ENCODE measurements around the gene ITGB7.
A peak's percentile ranks its signal among the peaks of the same experiment; 100 is the strongest.
"Not testable (repeated sequence)": the region's sequence is repeated elsewhere in the genome, so short reads cannot be mapped to it uniquely, and the experiment has no call there.

The ITGB7 gene

GRCh38 chr12:53205747-53206419 lies 1.2 kb downstream of the ITGB7 start:
- peak overlapping the region; percentile 81 for H3K27ac Mint-ChIP-seq
- H3K4me1 Mint-ChIP-seq, result peaks cover 93% of the 10 kb centered on the region
- no peaks in the 10 kb centered on the region for H3K9me3 Mint-ChIP-seq
- H3K36me3 Mint-ChIP-seq, result peaks cover 45% of the 10 kb centered on the region
- peak overlapping the region; percentile 84 for H3K4me3 Mint-ChIP-seq
- H3K27me3 Mint-ChIP-seq, result no peaks in the 10 kb centered on the region
- peak; percentile 79 for DNase-seq
- CTCF ChIA-PET, result interaction anchor here (0.8 to 4.7 kb wide), 7 partner anchors 8 to 139 kb away, joined by 3 to 15 read pairs (median 4); partner anchors contain the start of gene AAAS

GRCh38 chr12:53204351-53204750 lies 2.7 kb downstream of the ITGB7 start:
- CTCF ChIA-PET, result interaction anchor here (1.3 to 4.7 kb wide), 3 partner anchors 8 to 45 kb away, joined by 3 to 15 read pairs (median 4); no protein-coding TSS in a partner anchor

GRCh38 chr12:53202316-53202715 lies 4.7 kb downstream of the ITGB7 start:
- CTCF ChIA-PET, result interaction anchor here (1.0 to 5.7 kb wide), 4 partner anchors 9 to 86 kb away, joined by 3 to 51 read pairs (median 7); no protein-coding TSS in a partner anchor
- H3K4me3 Mint-ChIP-seq, DNase-seq, H3K9me3 Mint-ChIP-seq, H3K27me3 Mint-ChIP-seq: not testable (repeated sequence)
- Mint-ChIP-seq H3K36me3 (peaks cover 62% of the 10 kb centered on the region), H3K27ac (peak overlapping the region; percentile 55), H3K4me1 (peaks cover 88% of the 10 kb centered on the region)

More at GRCh38 chr12:53204351-53204750, 2.7 kb downstream of the ITGB7 start:
- H3K36me3 Mint-ChIP-seq, result peaks cover 49% of the 10 kb centered on the region
- no peak overlapping the region for H3K27ac Mint-ChIP-seq
- H3K9me3 Mint-ChIP-seq, result no peaks in the 10 kb centered on the region
- no peak for DNase-seq
- H3K4me3 Mint-ChIP-seq, result peak overlapping the region; percentile 63
- H3K4me1 Mint-ChIP-seq, result peaks cover 91% of the 10 kb centered on the region
- H3K27me3 Mint-ChIP-seq, result no peaks in the 10 kb centered on the region

- CTCF ChIA-PET, result interaction anchor here (0.6 to 5.7 kb wide), 6 partner anchors 10 to 136 kb away, joined by 3 to 51 read pairs (median 7); no protein-coding TSS in a partner anchor
- DNase-seq, result no peak
- Mint-ChIP-seq H3K27ac (peak overlapping the region; percentile 55), H3K4me1 (peaks cover 88% of the 10 kb centered on the region), H3K9me3 (no peaks in the 10 kb centered on the region), H3K27me3 (no peaks in the 10 kb centered on the region), H3K4me3 (no peak overlapping the region), H3K36me3 (peaks cover 68% of the 10 kb centered on the region)
These were observed 5.4 kb downstream of the ITGB7 start for GRCh38 chr12:53201639-53202038.

GRCh38 chr12:53201177-53201541 lies 5.9 kb downstream of the ITGB7 start:
- no peaks in the 10 kb centered on the region for H3K27me3 Mint-ChIP-seq
- DNase-seq, result no peak
- peak overlapping the region; percentile 48 for H3K4me3 Mint-ChIP-seq
- H3K9me3 Mint-ChIP-seq, result no peaks in the 10 kb centered on the region
- H3K4me1 Mint-ChIP-seq, result peaks cover 89% of the 10 kb centered on the region
- H3K27ac Mint-ChIP-seq, result peak overlapping the region; percentile 89
- peaks cover 69% of the 10 kb centered on the region for H3K36me3 Mint-ChIP-seq
- CTCF ChIA-PET, result interaction anchor here (0.8 to 5.7 kb wide), 4 partner anchors 10 to 135 kb away, joined by 4 to 51 read pairs (median 12); no protein-coding TSS in a partner anchor

GRCh38 chr12:53200458-53201176 lies 6.4 kb downstream of the ITGB7 start:
- peak overlapping the region; percentile 89 for H3K27ac Mint-ChIP-seq
- H3K36me3 Mint-ChIP-seq, result peaks cover 71% of the 10 kb centered on the region
- peak; percentile 55 for DNase-seq
- CTCF ChIA-PET, result interaction anchor here (0.8 to 5.7 kb wide), 4 partner anchors 13 to 135 kb away, joined by 4 to 51 read pairs (median 17); no protein-coding TSS in a partner anchor
- H3K4me1 Mint-ChIP-seq, result peaks cover 88% of the 10 kb centered on the region
- H3K9me3 Mint-ChIP-seq, result no peaks in the 10 kb centered on the region
- no peaks in the 10 kb centered on the region for H3K27me3 Mint-ChIP-seq
- H3K4me3 Mint-ChIP-seq, result peak overlapping the region; percentile 48

GRCh38 chr12:53200107-53200457 lies 7.0 kb downstream of the ITGB7 start:
- H3K36me3 Mint-ChIP-seq, result peaks cover 71% of the 10 kb centered on the region

GRCh38 chr12:53199700-53200099 lies 7.4 kb downstream of the ITGB7 start:
- peaks cover 86% of the 10 kb centered on the region for H3K4me1 Mint-ChIP-seq
- CTCF ChIA-PET, result interaction anchor here (0.7 to 5.7 kb wide), 8 partner anchors 8 to 134 kb away, joined by 3 to 51 read pairs (median 9); no protein-coding TSS in a partner anchor
- no peak for DNase-seq
- peaks cover 74% of the 10 kb centered on the region for H3K36me3 Mint-ChIP-seq
- H3K4me3 Mint-ChIP-seq, result peak overlapping the region; percentile 17
- H3K27me3 Mint-ChIP-seq, result no peaks in the 10 kb centered on the region
- no peaks in the 10 kb centered on the region for H3K9me3 Mint-ChIP-seq
- H3K27ac Mint-ChIP-seq, result peak overlapping the region; percentile 89

More at GRCh38 chr12:53200107-53200457, 7.0 kb downstream of the ITGB7 start:
- Mint-ChIP-seq H3K27ac (peak overlapping the region; percentile 89), H3K27me3 (no peaks in the 10 kb centered on the region), H3K9me3 (no peaks in the 10 kb centered on the region), H3K4me3 (peak overlapping the region; percentile 48), H3K4me1 (peaks cover 88% of the 10 kb centered on the region)
- DNase-seq, result no peak
- CTCF ChIA-PET, result interaction anchor here (0.8 to 5.7 kb wide), 5 partner anchors 12 to 134 kb away, joined by 3 to 51 read pairs (median 16); no protein-coding TSS in a partner anchor

- DNase-seq, result peak; percentile 35
- no peaks in the 10 kb centered on the region for H3K9me3 Mint-ChIP-seq
- CTCF ChIA-PET, result interaction anchor here (0.6 to 5.7 kb wide), 18 partner anchors 8 to 133 kb away, joined by 3 to 51 read pairs (median 4); partner anchors contain the start of genes CSAD, ITGB7 and ZNF740
- no peaks in the 10 kb centered on the region for H3K27me3 Mint-ChIP-seq
- peaks cover 77% of the 10 kb centered on the region for H3K36me3 Mint-ChIP-seq
- H3K4me1 Mint-ChIP-seq, result peaks cover 79% of the 10 kb centered on the region
- peak overlapping the region; percentile 66 for H3K4me3 Mint-ChIP-seq
- peak overlapping the region; percentile 94 for H3K27ac Mint-ChIP-seq
These were observed 8.5 kb downstream of the ITGB7 start for GRCh38 chr12:53198486-53199110.

- DNase-seq, result no peak
- peaks cover 82% of the 10 kb centered on the region for H3K36me3 Mint-ChIP-seq
- peaks cover 67% of the 10 kb centered on the region for H3K4me1 Mint-ChIP-seq
- CTCF ChIA-PET, result interaction anchor here (1.0 to 5.7 kb wide), 12 partner anchors 11 to 131 kb away, joined by 3 to 51 read pairs (median 7); partner anchors contain the start of genes CSAD and ZNF740
- H3K9me3 Mint-ChIP-seq, result no peaks in the 10 kb centered on the region
- no peaks in the 10 kb centered on the region for H3K27me3 Mint-ChIP-seq
- H3K4me3 Mint-ChIP-seq, result no peak overlapping the region
- H3K27ac Mint-ChIP-seq, result peak overlapping the region; percentile 73
These were observed 9.9 kb downstream of the ITGB7 start for GRCh38 chr12:53197011-53197640.

- CTCF ChIA-PET, result interaction anchor here (1.7 to 3.3 kb wide), 4 partner anchors 11 to 58 kb away, joined by 4 to 15 read pairs (median 8); partner anchors contain the start of genes CSAD and ZNF740
- no peaks in the 10 kb centered on the region for H3K9me3 Mint-ChIP-seq
- H3K27me3 Mint-ChIP-seq, result no peaks in the 10 kb centered on the region
- peaks cover 63% of the 10 kb centered on the region for H3K4me1 Mint-ChIP-seq
- peak overlapping the region; percentile 37 for H3K27ac Mint-ChIP-seq
- DNase-seq, result no peak
- H3K4me3 Mint-ChIP-seq, result no peak overlapping the region
- peaks cover 87% of the 10 kb centered on the region for H3K36me3 Mint-ChIP-seq
These were observed 10.6 kb downstream of the ITGB7 start for GRCh38 chr12:53196486-53196885.

GRCh38 chr12:53195516-53196420 lies 11.3 kb downstream of the ITGB7 start:
- Mint-ChIP-seq H3K4me1 (peaks cover 62% of the 10 kb centered on the region), H3K36me3 (peaks cover 88% of the 10 kb centered on the region), H3K27ac (peak overlapping the region; percentile 68), H3K9me3 (no peaks in the 10 kb centered on the region), H3K27me3 (no peaks in the 10 kb centered on the region), H3K4me3 (no peak overlapping the region)
- CTCF ChIA-PET, result interaction anchor here (0.6 to 2.4 kb wide), 6 partner anchors 9 to 130 kb away, joined by 3 to 9 read pairs (median 3); no protein-coding TSS in a partner anchor
- DNase-seq, result no peak

Measured in activated naive CD4-positive, alpha-beta T cell treated with anti-CD3 and anti-CD28 coated beads, Interleukin-2, amount 10 ng/mL, durations not matched to agents 7 days and 5 days (primary cell).